Endodermal cell (in vitro differentiated cells): Measurements from ENCODE around the gene SH3D19. TPM values are rescaled to one million over a fixed set of nuclear protein-coding genes. Genes with fewer than 3 reads are reported as not detected.
A peak's percentile ranks its signal among the peaks of the same experiment; 100 is the strongest.
"Not testable (repeated sequence)": the region's sequence is repeated elsewhere in the genome, so short reads cannot be mapped to it uniquely, and the experiment has no call there.

Experiments used
- DNase-seq: peaks from one replicate; pipeline ENCODE4 v3.0.0-alpha.2; 2017
- H3K27ac ChIP-seq: 2 replicates; pipeline ENCODE4 v1.5.1; 2013; ENCODE audit warnings: mild to moderate bottlenecking, low read depth, low read length, moderate library complexity
- H3K27me3 ChIP-seq: 2 replicates; pipeline ENCODE4 v1.6.1; 2013; ENCODE audit warnings: mild to moderate bottlenecking, low read length, moderate library complexity; ENCODE audit not compliant: insufficient read depth, control insufficient read depth, poor library complexity, severe bottlenecking
- H3K36me3 ChIP-seq: 2 replicates; pipeline ENCODE4 v1.7.0; 2013; ENCODE audit warnings: mild to moderate bottlenecking, low read length, moderate library complexity; ENCODE audit not compliant: control insufficient read depth, insufficient read depth
- H3K4me1 ChIP-seq: one replicate; pipeline ENCODE4 v1.7.0; 2013; ENCODE audit warnings: low read length; ENCODE audit not compliant: control insufficient read depth, insufficient read depth
- H3K4me3 ChIP-seq: 2 replicates; pipeline ENCODE4 v1.5.1; 2013; ENCODE audit warnings: mild to moderate bottlenecking, low read length, moderate library complexity
- H3K9ac ChIP-seq: 2 replicates; pipeline ENCODE4 v1.6.1; 2013; ENCODE audit warnings: mild to moderate bottlenecking, low read length, moderate library complexity; ENCODE audit not compliant: poor library complexity, severe bottlenecking; ENCODE audit errors: extremely low read depth
- H3K9me3 ChIP-seq: 2 replicates; pipeline ENCODE4 v1.6.1; 2013; ENCODE audit warnings: mild to moderate bottlenecking, low read length, moderate library complexity; ENCODE audit not compliant: control insufficient read depth
- H3K27ac Mint-ChIP-seq: 2 replicates; pipeline ENCODE4 v1.8.0; 2020; ENCODE audit warnings: mixed read lengths
- H3K27me3 Mint-ChIP-seq: 2 replicates; pipeline ENCODE4 v1.8.0; 2021; ENCODE audit warnings: mild to moderate bottlenecking, mixed read lengths; ENCODE audit not compliant: insufficient read depth
- H3K36me3 Mint-ChIP-seq: 2 replicates; pipeline ENCODE4 v1.8.0; 2020; ENCODE audit warnings: low read depth, mixed read lengths
- H3K4me1 Mint-ChIP-seq: 2 replicates; pipeline ENCODE4 v1.8.0; 2020; ENCODE audit warnings: mixed read lengths
- H3K4me3 Mint-ChIP-seq: 2 replicates; pipeline ENCODE4 v1.8.0; 2020; ENCODE audit warnings: mild to moderate bottlenecking, moderate library complexity, mixed read lengths
- H3K9me3 Mint-ChIP-seq: 2 replicates; pipeline ENCODE4 v1.8.0; 2020; ENCODE audit warnings: mild to moderate bottlenecking, mixed read lengths
- WGBS, 2 experiments: methylation state at CpG; one replicate each; pipeline versions ENCODE4 v1.1.5 to v1.1.7; 2013; ENCODE audit warnings: missing lambda C conversion rate in 2 of 2, mixed read lengths in 1 of 2; ENCODE audit not compliant: insufficient coverage in 1 of 2, insufficient read length in 1 of 2; 5-methylcytosine and 5-hydroxymethylcytosine counted together
- total RNA-seq, 2 donors: library from RNA; stranded (reverse); fragmentation: NEBNext Ultra II Directional in 1 of 2; extraction: Animal tissue kit (Norgen Biotek cat#: 25700) in 1 of 2; gene quantifications; 2 replicates in 1 of 2; 3 replicates in 1 of 2; pipeline ENCODE4 v1.2.1, GENCODE V29; 2021
- TF ChIP-seq, protein P1 (sequence below): fragments of 200-600 bp; sonication (generic); conservative IDR thresholded peaks from 2 replicates; pipeline ENCODE4 v1.5.0; 2021; ENCODE audit warnings: antibody characterized with exemption, mild to moderate bottlenecking

The SH3D19 gene
- total RNA-seq, 2 donors from 2014 or later: 48.8 to 55.6 TPM

DNA sequence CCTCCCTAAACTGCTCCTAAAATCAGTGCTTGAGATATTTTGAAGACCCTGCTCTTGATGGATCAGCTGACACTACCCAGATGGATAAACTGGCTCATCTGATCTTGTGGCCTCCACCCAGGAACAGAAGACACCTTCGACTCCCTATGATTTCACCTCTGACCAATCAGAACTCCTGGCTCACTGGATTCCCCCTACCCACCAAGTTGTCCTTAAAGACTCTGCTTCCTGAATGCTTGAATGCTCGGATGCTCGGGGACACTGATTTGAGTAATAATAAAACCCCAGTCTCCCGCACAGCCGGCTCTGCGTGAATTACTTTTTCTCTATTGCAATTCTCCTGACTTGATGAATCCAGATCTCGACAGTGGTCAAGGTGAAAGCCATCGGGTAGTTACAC lies 237.9 kb downstream of the SH3D19 start:
- Histone ChIP-seq H3K4me1 (peaks cover 7% of the 10 kb centered on the region), H3K4me3 (no peak overlapping the region), H3K27ac (no peak overlapping the region), H3K9me3 (no peaks in the 10 kb centered on the region), H3K27me3 (no peaks in the 10 kb centered on the region), H3K9ac (no peak overlapping the region), H3K36me3 (no peaks in the 10 kb centered on the region)
- TF ChIP-seq, protein P1, sequence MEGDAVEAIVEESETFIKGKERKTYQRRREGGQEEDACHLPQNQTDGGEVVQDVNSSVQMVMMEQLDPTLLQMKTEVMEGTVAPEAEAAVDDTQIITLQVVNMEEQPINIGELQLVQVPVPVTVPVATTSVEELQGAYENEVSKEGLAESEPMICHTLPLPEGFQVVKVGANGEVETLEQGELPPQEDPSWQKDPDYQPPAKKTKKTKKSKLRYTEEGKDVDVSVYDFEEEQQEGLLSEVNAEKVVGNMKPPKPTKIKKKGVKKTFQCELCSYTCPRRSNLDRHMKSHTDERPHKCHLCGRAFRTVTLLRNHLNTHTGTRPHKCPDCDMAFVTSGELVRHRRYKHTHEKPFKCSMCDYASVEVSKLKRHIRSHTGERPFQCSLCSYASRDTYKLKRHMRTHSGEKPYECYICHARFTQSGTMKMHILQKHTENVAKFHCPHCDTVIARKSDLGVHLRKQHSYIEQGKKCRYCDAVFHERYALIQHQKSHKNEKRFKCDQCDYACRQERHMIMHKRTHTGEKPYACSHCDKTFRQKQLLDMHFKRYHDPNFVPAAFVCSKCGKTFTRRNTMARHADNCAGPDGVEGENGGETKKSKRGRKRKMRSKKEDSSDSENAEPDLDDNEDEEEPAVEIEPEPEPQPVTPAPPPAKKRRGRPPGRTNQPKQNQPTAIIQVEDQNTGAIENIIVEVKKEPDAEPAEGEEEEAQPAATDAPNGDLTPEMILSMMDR: no peak
- WGBS, 2 experiments: 91 to 94% methylated on average over 8 of the region's 8 CpGs
- Mint-ChIP-seq H3K4me3 (no peak overlapping the region), H3K9me3 (peaks cover 14% of the 10 kb centered on the region), H3K4me1 (peaks cover 3% of the 10 kb centered on the region), H3K36me3 (no peaks in the 10 kb centered on the region), H3K27me3 (no peaks in the 10 kb centered on the region), H3K27ac (no peak overlapping the region)
- peak; percentile 46 for DNase-seq

DNA sequence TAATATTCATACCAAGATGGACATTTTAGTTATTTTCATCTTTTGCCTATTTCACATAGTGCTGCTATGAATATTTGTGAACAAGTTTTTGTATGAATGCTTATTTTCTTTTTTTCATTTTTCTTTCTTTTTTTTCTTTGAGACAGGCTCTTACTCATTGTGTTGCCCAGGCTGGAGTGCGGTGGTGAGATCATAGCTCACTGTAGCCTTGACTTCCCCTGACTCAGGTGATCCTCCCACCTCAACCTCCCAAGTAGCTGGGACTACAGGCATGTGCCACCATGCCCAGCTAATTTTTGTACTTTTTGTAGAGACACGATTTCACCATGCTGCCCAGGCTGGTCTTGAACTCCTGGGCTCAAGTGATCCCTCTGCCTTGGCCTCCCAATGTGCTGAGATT lies 247.4 kb downstream of the SH3D19 start:
- H3K4me3 Mint-ChIP-seq, H3K27ac ChIP-seq, H3K27me3 Mint-ChIP-seq, H3K4me3 ChIP-seq, H3K4me1 Mint-ChIP-seq, H3K4me1 ChIP-seq, H3K27me3 ChIP-seq, H3K27ac Mint-ChIP-seq, H3K9me3 ChIP-seq, H3K36me3 Mint-ChIP-seq, H3K9me3 Mint-ChIP-seq, H3K36me3 ChIP-seq, H3K9ac ChIP-seq, DNase-seq: not testable (repeated sequence)
- 64 to 93% methylated on average over 1 to 2 of the region's 2 CpGs for WGBS, 2 experiments

DNA sequence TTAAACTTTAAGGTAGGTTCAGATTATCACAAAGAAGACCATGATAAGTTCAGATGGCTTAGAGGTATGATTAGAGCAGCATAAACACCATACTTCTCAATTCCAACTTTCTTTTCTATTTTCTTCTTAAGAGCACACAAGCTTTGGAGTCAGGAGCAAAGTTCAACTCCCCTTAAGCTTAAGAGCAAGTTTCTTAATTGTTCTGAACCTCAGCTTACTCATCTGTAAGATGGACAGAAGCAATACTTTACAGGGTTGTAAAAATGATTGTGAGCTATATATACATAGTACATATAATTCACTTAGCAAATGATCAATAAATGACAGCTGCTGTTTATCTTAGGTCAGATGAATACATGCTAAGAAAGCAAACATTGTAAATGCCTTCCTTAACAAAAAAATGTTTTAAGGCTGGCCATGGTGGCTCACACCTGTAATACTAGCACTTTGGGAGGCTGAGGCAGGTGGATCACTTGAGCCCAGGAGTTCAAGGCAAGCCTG lies 250.9 kb downstream of the SH3D19 start:
- Histone ChIP-seq H3K9me3 (no peaks in the 10 kb centered on the region), H3K4me1 (no peaks in the 10 kb centered on the region), H3K36me3 (no peaks in the 10 kb centered on the region), H3K27ac (no peak overlapping the region), H3K27me3 (no peaks in the 10 kb centered on the region), H3K9ac (no peak overlapping the region), H3K4me3 (no peak overlapping the region)
- Mint-ChIP-seq H3K27me3 (peaks cover 2% of the 10 kb centered on the region), H3K27ac (no peak overlapping the region), H3K36me3 (no peaks in the 10 kb centered on the region), H3K4me1 (peaks cover 2% of the 10 kb centered on the region), H3K9me3 (no peaks in the 10 kb centered on the region), H3K4me3 (no peak overlapping the region)
- DNase-seq: no peak
- TF ChIP-seq, protein P1: no peak

Other genes with a start within 250 kb of the SH3D19 start
- gene RPS3A, start 226.0 kb downstream of the SH3D19 start, total RNA-seq: 1,000 to 10,000 TPM; 2,304 to 2,367 TPM
- gene PRSS48, start 48.4 kb downstream of the SH3D19 start, total RNA-seq: not detected
- 10 to 100 TPM; 18.9 to 29.2 TPM for gene FHIP1A, start 83.6 kb upstream of the SH3D19 start, total RNA-seq